Stimulated activated effector memory CD8-positive, alpha-beta T cell treated with anti-CD3 and anti-CD28 coated beads, Interleukin-12 subunit alpha, Interleukin-12 subunit beta, amount 100 ng/mL, for 72 hours (primary cell): Measurements from ENCODE around the gene BET1.
"Not testable (repeated sequence)": the region's sequence is repeated elsewhere in the genome, so short reads cannot be mapped to it uniquely, and the experiment has no call there.

Experiments used
- ATAC-seq: fragments of 150-1000 bp; cut with Tn5 transposase; 2 replicates; pipeline ENCODE4 v1.10.0; 2021
- DNase-seq, 2 donors: peaks; one replicate each; pipeline ENCODE4 v3.0.0; 2021 to 2022; ENCODE audit warnings: low spot score in 2 of 2
- H3K27ac Mint-ChIP-seq: one replicate; pipeline ENCODE4 v1.8.0; 2022; ENCODE audit warnings: mild to moderate bottlenecking, mixed read lengths
- H3K36me3 Mint-ChIP-seq: one replicate; pipeline ENCODE4 v1.8.0; 2022; ENCODE audit warnings: mild to moderate bottlenecking, mixed read lengths
- H3K4me1 Mint-ChIP-seq: one replicate; pipeline ENCODE4 v1.8.0; 2022; ENCODE audit warnings: mixed read lengths
- H3K4me3 Mint-ChIP-seq: one replicate; pipeline ENCODE4 v1.8.0; 2022; ENCODE audit warnings: mild to moderate bottlenecking, mixed read lengths
- H3K9me3 Mint-ChIP-seq: one replicate; pipeline ENCODE4 v1.8.0; 2022; ENCODE audit warnings: mixed read lengths

Gene BET1

DNA sequence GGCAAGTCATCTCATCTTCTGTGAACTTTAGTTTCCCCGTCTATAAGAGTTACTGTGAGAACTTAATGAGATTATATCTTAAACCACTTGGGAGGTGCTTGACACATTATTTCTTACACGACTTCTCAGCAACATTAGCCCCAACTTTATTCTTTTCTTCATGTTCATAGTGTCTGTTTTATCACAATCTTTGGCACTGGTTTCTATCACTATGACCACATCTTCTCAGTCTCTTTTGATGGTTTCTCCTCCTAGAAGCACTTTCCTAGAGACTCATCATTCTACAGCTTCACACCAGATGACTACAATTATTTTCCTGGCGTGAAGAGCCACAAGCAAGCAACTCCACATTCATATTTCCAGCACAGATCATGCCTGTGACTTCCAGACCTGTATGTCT lies 26.5 kb upstream of the BET1 start:
- ATAC-seq (no peak), DNase-seq (no peak)
- no peaks in the 10 kb centered on the region for H3K9me3 Mint-ChIP-seq
- H3K4me1 Mint-ChIP-seq: no peaks in the 10 kb centered on the region
- H3K27ac Mint-ChIP-seq: no peak overlapping the region
- no peak overlapping the region for H3K4me3 Mint-ChIP-seq
- H3K36me3 Mint-ChIP-seq: no peaks in the 10 kb centered on the region

DNA sequence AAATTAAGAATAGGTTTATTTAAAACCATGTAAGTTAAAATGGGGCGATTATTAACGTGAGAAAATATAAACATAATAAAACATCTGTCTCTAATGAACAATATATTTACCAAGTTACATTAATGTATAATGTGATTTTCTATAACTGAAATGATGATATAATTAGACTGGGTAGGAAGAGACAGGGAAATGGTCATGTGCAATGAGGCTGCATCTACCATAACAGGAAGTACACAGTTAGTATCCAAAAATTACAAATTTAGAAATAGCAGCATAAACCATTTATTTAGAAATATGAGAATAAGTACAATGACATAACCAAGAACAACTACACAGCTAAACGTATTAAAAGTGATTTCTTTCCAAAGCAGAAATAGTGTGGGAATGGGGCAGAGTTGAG lies 25.8 kb upstream of the BET1 start:
- Mint-ChIP-seq H3K27ac (no peak overlapping the region), H3K4me3 (no peak overlapping the region), H3K9me3 (no peaks in the 10 kb centered on the region), H3K36me3 (no peaks in the 10 kb centered on the region), H3K4me1 (no peaks in the 10 kb centered on the region)
- no peak for ATAC-seq
- no peak for DNase-seq

DNA sequence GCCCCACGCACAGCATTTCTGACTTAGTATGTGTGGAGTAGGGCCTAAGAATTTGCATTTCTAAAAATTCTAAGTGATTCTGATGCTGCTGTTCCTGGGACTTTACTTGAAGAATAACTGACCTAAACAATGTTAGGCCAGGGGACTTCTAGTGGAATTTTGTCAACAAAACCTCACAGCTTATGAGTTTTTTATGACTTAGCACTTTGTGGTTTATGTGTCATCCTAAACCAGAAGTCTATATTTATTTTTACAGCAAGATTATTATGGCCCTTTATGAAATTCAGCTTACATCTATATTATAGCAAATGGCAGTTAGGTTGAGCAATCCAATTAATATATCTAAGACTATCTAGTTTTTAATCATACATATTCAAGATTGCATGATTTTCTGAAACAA lies 24.6 kb upstream of the BET1 start:
- Mint-ChIP-seq H3K36me3 (no peaks in the 10 kb centered on the region), H3K9me3 (no peaks in the 10 kb centered on the region), H3K27ac (no peak overlapping the region), H3K4me1 (no peaks in the 10 kb centered on the region), H3K4me3 (no peak overlapping the region)
- no peak for DNase-seq
- peak; percentile 44 for ATAC-seq

DNA sequence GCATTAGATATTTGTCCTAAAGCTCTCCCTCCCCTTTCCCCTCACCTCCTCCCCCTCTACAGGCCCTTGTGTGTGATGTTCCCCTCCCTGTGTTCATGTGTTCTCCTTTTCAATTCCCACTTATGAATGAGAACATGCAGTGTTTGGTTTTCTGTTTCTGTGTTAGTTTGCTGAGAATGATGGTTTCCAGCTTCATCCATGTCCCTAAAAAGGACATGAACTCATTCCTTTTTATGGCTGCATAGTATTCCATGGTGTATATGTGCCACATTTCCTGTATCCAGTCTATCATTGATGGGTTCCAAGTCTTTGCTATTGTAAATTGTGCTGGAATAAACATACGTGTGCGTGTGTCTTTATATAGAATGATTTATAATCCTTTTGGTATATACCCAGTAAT lies 22.5 kb upstream of the BET1 start:
- not testable (repeated sequence) for H3K9me3 Mint-ChIP-seq, ATAC-seq, H3K4me1 Mint-ChIP-seq, H3K36me3 Mint-ChIP-seq, H3K4me3 Mint-ChIP-seq, DNase-seq, H3K27ac Mint-ChIP-seq

DNA sequence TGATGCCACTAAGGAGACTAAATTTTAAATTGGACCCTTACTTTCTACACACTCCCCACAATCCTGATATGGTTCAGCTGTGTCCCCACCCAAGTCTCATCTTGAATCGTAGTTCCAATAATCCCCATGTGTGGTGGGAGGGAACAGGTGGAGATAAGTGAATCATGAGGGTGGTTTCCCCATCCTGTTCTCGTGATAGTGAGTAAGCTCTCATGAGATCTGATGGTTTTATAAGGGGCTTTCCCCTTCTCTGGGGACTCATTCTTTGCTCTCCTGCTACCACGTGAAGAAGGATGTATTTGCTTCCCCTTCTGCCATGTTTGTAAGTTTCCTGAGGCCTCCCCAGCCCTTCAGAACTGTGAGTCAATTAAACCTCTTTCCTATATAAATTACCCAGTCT lies 18.4 kb upstream of the BET1 start:
- H3K36me3 Mint-ChIP-seq: no peaks in the 10 kb centered on the region
- H3K4me3 Mint-ChIP-seq: no peak overlapping the region
- H3K9me3 Mint-ChIP-seq: no peaks in the 10 kb centered on the region
- DNase-seq (no peak), ATAC-seq (peak; percentile 86)
- H3K27ac Mint-ChIP-seq: peak overlapping the region; percentile 12
- H3K4me1 Mint-ChIP-seq: no peaks in the 10 kb centered on the region

DNA sequence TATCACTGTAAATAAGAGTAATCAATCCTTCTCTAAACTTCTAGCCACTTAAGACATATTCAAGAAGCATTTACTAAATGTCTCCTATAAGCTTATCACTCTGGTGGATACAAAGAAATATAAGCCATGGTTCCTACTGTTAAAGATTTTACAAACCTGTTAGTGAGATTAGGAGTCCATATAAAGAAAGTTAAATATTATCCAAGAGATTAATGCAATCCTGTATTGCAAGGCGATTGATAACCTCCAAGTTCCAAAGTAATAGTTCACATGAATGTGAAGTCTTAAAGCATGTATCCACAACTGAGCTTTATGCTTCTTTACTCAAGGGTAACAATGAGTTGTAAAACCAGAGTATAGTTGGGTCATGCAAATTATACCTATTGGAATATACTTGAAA lies 12.6 kb upstream of the BET1 start:
- Mint-ChIP-seq H3K9me3 (no peaks in the 10 kb centered on the region), H3K36me3 (no peaks in the 10 kb centered on the region), H3K4me3 (no peak overlapping the region), H3K4me1 (no peaks in the 10 kb centered on the region), H3K27ac (no peak overlapping the region)
- DNase-seq: no peak
- ATAC-seq: no peak

DNA sequence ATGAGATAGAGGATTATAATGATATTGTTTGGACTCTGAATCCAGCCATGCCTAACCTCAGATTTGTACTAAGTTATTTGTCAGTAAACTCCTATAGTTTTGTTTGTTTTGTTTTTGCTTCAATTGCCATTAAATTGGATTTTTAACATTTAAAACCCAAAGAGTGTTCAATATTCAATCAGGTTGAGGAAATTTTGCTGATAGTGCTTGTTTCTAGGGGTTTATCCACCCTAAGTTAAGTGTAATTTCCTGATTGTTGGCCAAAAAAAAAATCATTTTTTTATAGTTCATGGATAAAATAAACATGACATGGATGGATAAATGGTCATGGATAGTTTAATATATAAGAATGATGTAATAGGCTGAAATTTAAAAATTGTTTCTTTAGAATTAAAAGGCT lies 11.4 kb upstream of the BET1 start:
- no peaks in the 10 kb centered on the region for H3K4me1 Mint-ChIP-seq
- no peak overlapping the region for H3K4me3 Mint-ChIP-seq
- H3K27ac Mint-ChIP-seq: no peak overlapping the region
- no peaks in the 10 kb centered on the region for H3K36me3 Mint-ChIP-seq
- ATAC-seq (no peak), DNase-seq (no peak)
- no peaks in the 10 kb centered on the region for H3K9me3 Mint-ChIP-seq

DNA sequence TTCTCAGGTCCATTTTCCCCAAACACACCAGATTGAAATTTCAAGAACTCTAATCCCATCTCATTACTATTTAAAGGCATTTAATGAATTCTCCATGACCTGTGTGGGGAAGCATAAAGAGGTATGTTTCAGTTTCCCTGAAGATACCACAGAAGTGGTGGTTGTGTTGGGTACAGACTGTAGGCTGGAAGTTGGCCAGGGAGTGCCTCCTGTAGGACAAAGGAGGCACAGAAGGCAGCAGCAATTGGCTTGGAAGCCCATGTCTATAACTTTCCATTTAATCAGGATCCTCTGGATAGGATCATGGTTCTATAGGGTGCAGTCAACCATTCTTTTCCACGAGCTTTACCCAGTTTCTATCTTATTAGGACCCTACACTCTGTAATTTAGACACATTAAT lies 8.6 kb upstream of the BET1 start:
- H3K9me3 Mint-ChIP-seq: no peaks in the 10 kb centered on the region
- no peaks in the 10 kb centered on the region for H3K4me1 Mint-ChIP-seq
- no peak for DNase-seq
- no peak overlapping the region for H3K4me3 Mint-ChIP-seq
- H3K36me3 Mint-ChIP-seq: no peaks in the 10 kb centered on the region
- peak; percentile 26 for ATAC-seq
- no peak overlapping the region for H3K27ac Mint-ChIP-seq

DNA sequence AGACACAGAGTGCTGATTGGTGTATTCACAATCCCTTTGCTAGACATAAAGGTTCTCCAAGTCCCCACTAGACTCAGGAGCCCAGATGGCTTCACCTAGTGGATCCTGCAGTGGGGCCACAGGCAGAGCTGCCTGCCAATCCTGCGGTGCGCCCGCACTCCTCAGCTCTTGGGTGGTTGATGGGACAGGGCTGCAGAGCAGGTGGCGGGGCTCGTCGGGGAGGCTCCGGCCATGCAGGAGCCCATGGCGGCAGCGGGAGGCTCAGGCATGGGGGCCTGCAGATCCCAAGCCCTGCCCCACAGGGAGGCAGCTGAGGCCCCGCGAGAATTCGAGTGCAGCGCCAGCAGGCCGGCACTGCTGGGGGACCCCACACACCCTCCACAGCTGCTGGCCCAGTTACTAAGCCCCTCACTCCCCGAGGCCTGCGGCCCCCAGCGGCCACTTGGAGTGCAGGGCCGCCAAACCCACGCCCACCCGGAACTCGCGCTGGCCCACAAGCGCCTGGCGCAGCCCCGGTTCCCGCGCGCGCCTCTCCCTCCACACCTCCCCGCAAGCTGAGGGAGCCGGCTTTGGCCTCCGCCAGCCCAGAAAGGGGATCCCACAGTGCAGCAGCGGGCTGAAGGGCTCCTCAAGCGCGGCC lies 7.7 kb upstream of the BET1 start:
- DNase-seq (no peak), ATAC-seq (no peak)
- no peak overlapping the region for H3K4me3 Mint-ChIP-seq
- no peak overlapping the region for H3K27ac Mint-ChIP-seq
- H3K4me1 Mint-ChIP-seq: no peaks in the 10 kb centered on the region
- no peaks in the 10 kb centered on the region for H3K9me3 Mint-ChIP-seq
- no peaks in the 10 kb centered on the region for H3K36me3 Mint-ChIP-seq

DNA sequence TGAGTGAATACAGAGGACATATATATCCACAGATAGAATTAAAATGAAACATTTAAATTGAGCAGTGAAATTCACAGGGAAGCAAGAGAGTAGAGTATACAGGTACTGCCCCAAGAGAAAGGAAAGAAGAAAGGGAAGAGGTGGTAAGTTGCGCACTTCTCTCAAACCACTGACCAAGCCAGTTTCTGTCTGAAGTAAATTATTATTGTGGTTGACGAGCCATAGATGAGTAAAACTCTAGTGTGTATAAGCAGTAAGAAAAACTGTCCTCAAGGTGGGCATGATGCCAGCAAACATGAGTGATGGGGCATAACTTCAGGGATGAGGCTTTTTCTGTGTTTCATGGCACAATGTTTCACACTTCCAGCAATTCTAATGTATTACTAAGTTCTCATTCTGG lies 4.4 kb upstream of the BET1 start:
- Mint-ChIP-seq H3K27ac (no peak overlapping the region), H3K4me3 (no peak overlapping the region), H3K36me3 (peaks cover 16% of the 10 kb centered on the region), H3K4me1 (peaks cover 8% of the 10 kb centered on the region), H3K9me3 (no peaks in the 10 kb centered on the region)
- DNase-seq (no peak), ATAC-seq (no peak)

DNA sequence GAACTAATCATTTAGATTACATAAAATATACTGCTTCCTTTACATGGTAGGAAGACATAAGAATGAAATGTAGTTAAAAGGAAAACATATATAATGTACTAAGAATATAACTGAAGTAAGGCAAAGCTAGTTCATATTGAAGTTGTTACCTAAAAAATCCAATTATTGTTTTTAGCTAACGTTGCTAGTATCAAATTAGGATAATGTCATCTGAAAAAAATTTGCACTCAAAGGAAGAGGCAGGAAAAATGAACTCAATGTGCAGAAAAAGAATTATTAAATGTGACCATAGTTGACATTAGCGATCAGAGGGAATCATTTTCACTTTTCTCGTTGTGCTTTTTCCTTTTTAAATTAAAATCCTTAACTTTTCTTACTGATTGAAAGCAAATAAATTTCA lies 1.6 kb upstream of the BET1 start:
- no peak for DNase-seq
- Mint-ChIP-seq H3K9me3 (no peaks in the 10 kb centered on the region), H3K27ac (no peak overlapping the region), H3K4me1 (peaks cover 33% of the 10 kb centered on the region), H3K36me3 (peaks cover 27% of the 10 kb centered on the region), H3K4me3 (no peak overlapping the region)
- ATAC-seq: no peak

DNA sequence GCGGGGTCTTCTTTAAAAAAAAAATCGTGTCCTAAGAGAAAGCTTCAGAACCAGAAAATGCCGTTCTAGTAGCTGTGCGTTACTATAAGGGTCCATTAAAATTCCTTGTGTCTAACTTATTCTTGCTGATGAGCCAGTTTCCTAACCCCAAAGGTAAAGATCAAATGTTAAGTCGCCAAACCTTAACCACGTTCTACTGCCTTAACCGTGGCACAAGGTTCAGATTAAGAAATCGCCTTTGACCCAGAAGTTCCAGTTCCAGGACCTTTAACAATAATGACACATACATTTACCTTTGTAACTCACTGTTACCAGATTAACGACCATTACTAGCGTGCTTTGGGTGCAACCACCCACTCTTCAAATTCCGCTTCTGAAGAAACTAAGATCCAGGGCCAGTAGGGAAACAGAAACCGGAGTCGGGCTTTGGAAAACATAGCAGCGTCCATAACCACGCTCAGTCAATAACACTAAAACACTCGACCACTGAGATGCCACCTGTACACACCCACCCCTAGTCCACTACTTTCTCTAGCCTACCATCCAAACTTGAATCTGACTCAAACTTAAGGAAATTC lies 620 bp downstream of the BET1 start:
- ATAC-seq (peak; percentile 53), DNase-seq (no peak)
- Mint-ChIP-seq H3K4me3 (peak overlapping the region; percentile 99), H3K27ac (peak overlapping the region; percentile 100), H3K9me3 (no peaks in the 10 kb centered on the region), H3K4me1 (peaks cover 38% of the 10 kb centered on the region), H3K36me3 (peaks cover 31% of the 10 kb centered on the region)

DNA sequence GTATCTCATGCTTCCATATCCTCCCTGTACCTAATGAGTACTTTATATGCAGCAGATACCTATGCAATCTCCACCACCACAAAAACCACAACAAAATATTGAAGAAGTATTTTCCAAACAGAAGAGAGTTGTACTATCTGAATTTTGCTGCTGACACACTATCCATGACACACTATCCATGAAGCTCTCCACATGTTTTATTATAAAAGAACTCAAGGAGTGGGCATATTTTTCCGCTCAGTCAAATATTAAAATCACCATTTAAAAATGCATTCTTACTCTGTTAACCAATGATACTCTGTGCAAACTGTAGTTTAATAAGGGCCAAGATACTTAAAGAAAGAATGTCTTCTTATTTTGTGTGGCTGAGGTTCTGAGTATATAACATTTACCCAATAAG lies 2.8 kb downstream of the BET1 start:
- Mint-ChIP-seq H3K4me1 (peaks cover 48% of the 10 kb centered on the region), H3K36me3 (peaks cover 45% of the 10 kb centered on the region), H3K9me3 (no peaks in the 10 kb centered on the region), H3K4me3 (no peak overlapping the region), H3K27ac (no peak overlapping the region)
- DNase-seq: no peak
- ATAC-seq: no peak

DNA sequence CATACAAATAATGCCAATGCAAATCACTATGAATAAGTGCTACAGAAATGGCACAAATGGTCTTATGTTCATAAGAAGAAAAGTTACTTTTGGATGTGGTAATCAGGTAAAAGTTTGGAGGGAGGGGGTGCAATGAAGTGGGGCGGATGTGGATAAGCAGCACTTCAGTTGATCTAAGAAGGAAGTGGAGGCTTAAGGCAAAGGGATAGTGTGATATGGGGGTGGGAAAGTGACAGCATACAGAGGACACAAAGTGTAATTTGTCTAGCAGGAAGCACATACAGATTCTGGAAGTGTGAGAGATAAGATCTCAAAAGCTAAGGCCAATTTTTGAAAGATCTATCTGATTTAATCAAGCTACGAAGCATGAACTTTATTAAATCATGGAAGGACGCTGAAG lies 6.3 kb downstream of the BET1 start:
- H3K4me1 Mint-ChIP-seq: peaks cover 33% of the 10 kb centered on the region
- no peak for ATAC-seq
- H3K27ac Mint-ChIP-seq: no peak overlapping the region
- DNase-seq: no peak
- H3K9me3 Mint-ChIP-seq: no peaks in the 10 kb centered on the region
- H3K4me3 Mint-ChIP-seq: no peak overlapping the region
- peaks cover 51% of the 10 kb centered on the region for H3K36me3 Mint-ChIP-seq

DNA sequence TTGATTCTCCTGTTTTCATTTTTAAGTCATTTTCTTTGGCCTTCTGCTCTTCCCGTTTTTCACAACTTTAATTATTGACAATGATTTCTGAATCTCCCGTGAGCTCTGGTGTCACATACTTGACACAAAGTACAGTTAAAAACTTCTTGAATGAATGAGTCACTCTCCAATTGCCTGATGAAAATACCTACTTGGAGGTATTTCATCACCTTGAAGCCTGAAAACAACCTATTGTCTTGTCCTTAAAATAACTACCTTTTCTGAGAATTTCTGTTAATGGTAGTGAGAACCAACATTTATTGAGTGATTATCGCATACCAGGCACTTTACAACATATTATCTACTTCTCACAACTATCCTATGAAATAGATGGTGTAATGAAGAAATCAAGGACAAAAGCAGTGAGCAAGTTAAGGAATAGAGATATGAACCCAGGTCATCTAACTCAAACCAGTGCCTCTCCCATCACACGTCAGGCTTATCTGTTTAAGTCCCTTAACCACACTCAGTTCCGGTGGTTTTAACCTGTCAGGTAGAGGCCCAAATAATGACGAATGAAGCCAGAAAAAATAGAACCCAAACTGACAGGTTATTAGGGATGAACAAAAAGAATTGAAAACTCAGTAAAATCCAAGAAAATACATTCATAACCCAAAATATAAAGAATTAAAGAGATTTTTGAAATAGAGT lies 11.6 kb downstream of the BET1 start:
- H3K4me3 Mint-ChIP-seq: no peak overlapping the region
- H3K9me3 Mint-ChIP-seq: no peaks in the 10 kb centered on the region
- H3K36me3 Mint-ChIP-seq: peaks cover 49% of the 10 kb centered on the region
- no peak overlapping the region for H3K27ac Mint-ChIP-seq
- peaks cover under 1% of the 10 kb centered on the region for H3K4me1 Mint-ChIP-seq
- DNase-seq (no peak), ATAC-seq (no peak)

DNA sequence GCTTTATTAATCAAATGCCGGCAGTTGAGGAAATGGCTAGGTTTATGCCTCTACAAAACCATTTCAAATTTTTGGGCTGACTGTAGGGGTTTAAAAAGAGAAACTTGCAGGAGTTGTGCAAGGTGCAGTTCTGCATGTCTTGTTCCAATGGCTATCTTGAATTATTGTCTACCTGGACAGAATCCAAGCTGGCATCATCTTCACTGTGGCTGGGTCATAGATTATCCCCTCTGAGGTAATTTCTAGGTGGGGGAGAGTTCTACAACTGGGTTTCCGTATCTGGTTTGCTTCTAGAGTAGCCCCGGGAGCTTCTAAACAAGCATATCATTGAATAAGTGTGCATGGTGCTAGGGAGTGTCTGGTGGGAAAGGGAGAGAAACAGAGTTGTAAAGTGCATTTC lies 16.9 kb downstream of the BET1 start:
- Mint-ChIP-seq H3K4me3 (no peak overlapping the region), H3K9me3 (no peaks in the 10 kb centered on the region), H3K36me3 (peaks cover 14% of the 10 kb centered on the region), H3K27ac (no peak overlapping the region), H3K4me1 (no peaks in the 10 kb centered on the region)
- DNase-seq: no peak
- ATAC-seq: no peak
